ENCODE data around the gene HM13.

GRCh38 chr20:31570735-31571617 is 56.7 kb downstream of the HM13 start:
- TF ChIP-seq, protein P1, sequence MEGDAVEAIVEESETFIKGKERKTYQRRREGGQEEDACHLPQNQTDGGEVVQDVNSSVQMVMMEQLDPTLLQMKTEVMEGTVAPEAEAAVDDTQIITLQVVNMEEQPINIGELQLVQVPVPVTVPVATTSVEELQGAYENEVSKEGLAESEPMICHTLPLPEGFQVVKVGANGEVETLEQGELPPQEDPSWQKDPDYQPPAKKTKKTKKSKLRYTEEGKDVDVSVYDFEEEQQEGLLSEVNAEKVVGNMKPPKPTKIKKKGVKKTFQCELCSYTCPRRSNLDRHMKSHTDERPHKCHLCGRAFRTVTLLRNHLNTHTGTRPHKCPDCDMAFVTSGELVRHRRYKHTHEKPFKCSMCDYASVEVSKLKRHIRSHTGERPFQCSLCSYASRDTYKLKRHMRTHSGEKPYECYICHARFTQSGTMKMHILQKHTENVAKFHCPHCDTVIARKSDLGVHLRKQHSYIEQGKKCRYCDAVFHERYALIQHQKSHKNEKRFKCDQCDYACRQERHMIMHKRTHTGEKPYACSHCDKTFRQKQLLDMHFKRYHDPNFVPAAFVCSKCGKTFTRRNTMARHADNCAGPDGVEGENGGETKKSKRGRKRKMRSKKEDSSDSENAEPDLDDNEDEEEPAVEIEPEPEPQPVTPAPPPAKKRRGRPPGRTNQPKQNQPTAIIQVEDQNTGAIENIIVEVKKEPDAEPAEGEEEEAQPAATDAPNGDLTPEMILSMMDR (IDR thresholded peaks at IDR 0.05): no peak
- TF ChIP-seq POLR2A (IDR thresholded peaks at IDR 0.05) (no peak), POLR2AphosphoS5 (IDR thresholded peaks at IDR 0.05) (no peak), EP300 (IDR thresholded peaks at IDR 0.05) (no peak)

Measured in stomach (tissue), 4 donors.